ENCODE measurements around the gene RNU1-3. TPM values are rescaled to one million over a fixed set of nuclear protein-coding genes. Genes with fewer than 3 reads are reported as not detected.
A peak's percentile ranks its signal among the peaks of the same experiment; 100 is the strongest.
"Not testable (repeated sequence)": the region's sequence is repeated elsewhere in the genome, so short reads cannot be mapped to it uniquely, and the experiment has no call there.

The RNU1-3 gene
- total and polyA plus RNA-seq, 9 of the 15 experiments (the other 6 are each of a cell fraction or from before 2014, with no cell fraction given): under 0.01 to 32,823 (median 2,538) TPM; not detected in 4

GRCh38 chr1:16645271-16646060 lies 21.3 kb downstream of the RNU1-3 start (continued):
- TF ChIP-seq AFF1 (IDR thresholded peaks at IDR 0.05; ENCODE audit: low read depth in 1 of 2, partially characterized antibody in 2 of 2) (peak in 1 of 2 experiments; percentile 13), WHSC1 (IDR thresholded peaks at IDR 0.05; ENCODE audit: low read length) (peak; percentile 92), TRIM28 (IDR thresholded peaks at IDR 0.05) (0 out of 2 replicates have a peak, but pooled peaks have one; percentile 60), ERF (CRISPR knock-in tag; IDR thresholded peaks at IDR 0.05) (peak; percentile 95), CXXC5 (CRISPR knock-in tag; IDR thresholded peaks at IDR 0.05) (peak; percentile 2), HINFP (tag; conservative IDR thresholded peaks at IDR 0.05; ENCODE audit: low read depth) (0 out of 2 replicates have a peak, but pooled peaks have one; percentile 10), CEBPG (CRISPR knock-in tag; IDR thresholded peaks at IDR 0.05) (0 out of 2 replicates have a peak, but pooled peaks have one; percentile 22), PKNOX1 (IDR thresholded peaks at IDR 0.05) (0 out of 2 replicates have a peak, but pooled peaks have one; percentile 15), ZNF586 (CRISPR knock-in tag; conservative IDR thresholded peaks at IDR 0.05) (0 out of 2 replicates have a peak, but pooled peaks have one; percentile 14), HIVEP1 (CRISPR knock-in tag; IDR thresholded peaks at IDR 0.05) (0 out of 2 replicates have a peak, but pooled peaks have one; percentile 4), MECOM (CRISPR knock-in tag; IDR thresholded peaks at IDR 0.05) (peak; percentile 31; the same call in 1 of the 2 replicates), USF1 (CRISPR knock-in tag; IDR thresholded peaks at IDR 0.05) (peak; percentile 16), NR2F6 (CRISPR knock-in tag; IDR thresholded peaks at IDR 0.05) (0 out of 2 replicates have a peak, but pooled peaks have one; percentile 8), THAP12 (CRISPR knock-in tag; IDR thresholded peaks at IDR 0.05) (peak; percentile 90; the same call in 1 of the 2 replicates), IFI16 (CRISPR knock-in tag; IDR thresholded peaks at IDR 0.05) (peak; percentile 71; the same call in 1 of the 2 replicates), GABPB2 (CRISPR knock-in tag; conservative IDR thresholded peaks at IDR 0.05) (peak; percentile 91; the same call in 1 of the 2 replicates)
- not testable (repeated sequence) for TF ChIP-seq CEBPG (tag; conservative IDR thresholded peaks at IDR 0.05 in 1 of 2, IDR thresholded peaks at IDR 0.05 in 1 of 2)
